ENCODE measurements around the gene RFPL3. TPM values are rescaled to one million over a fixed set of nuclear protein-coding genes. Genes with fewer than 3 reads are reported as not detected.
"Not testable (repeated sequence)": the region's sequence is repeated elsewhere in the genome, so short reads cannot be mapped to it uniquely, and the experiment has no call there.

Gene RFPL3
- total RNA-seq, 1 experiment from 2014 or later = not detected

GRCh38 chr22:32348031-32348611 is 9.5 kb upstream of the RFPL3 start:
- Histone ChIP-seq H3K36me3 (ENCODE audit: control insufficient read depth, insufficient read depth, low read length) (no peaks in the 10 kb centered on the region), H3K4me3 (ENCODE audit: low read depth in 2 of 2, low read length in 2 of 2) (no peak overlapping the region), H3K27ac (ENCODE audit: low read length) (no peak overlapping the region), H3K9me3 (ENCODE audit: control insufficient read depth, insufficient read depth, low read depth, low read length) (no peaks in the 10 kb centered on the region), H3K4me1 (ENCODE audit: control insufficient read depth, insufficient read depth, low read length) (no peaks in the 10 kb centered on the region), H3K27me3 (ENCODE audit: control insufficient read depth, insufficient read depth, low read length) (no peaks in the 10 kb centered on the region)
- TF ChIP-seq TCF7L2 (IDR thresholded peaks at IDR 0.05; ENCODE audit: low read depth, low read length) (no peak), SIN3A (IDR thresholded peaks at IDR 0.05; ENCODE audit: borderline replicate concordance, insufficient read depth, low read depth, low read length) (no peak), POLR2AphosphoS5 (IDR thresholded peaks at IDR 0.05; ENCODE audit: low read depth, low read length) (no peak), REST (IDR thresholded peaks at IDR 0.05; ENCODE audit: insufficient read depth in 1 of 2, low read depth in 2 of 2, low read length in 1 of 2) (no peak)
- TF ChIP-seq, protein P1, sequence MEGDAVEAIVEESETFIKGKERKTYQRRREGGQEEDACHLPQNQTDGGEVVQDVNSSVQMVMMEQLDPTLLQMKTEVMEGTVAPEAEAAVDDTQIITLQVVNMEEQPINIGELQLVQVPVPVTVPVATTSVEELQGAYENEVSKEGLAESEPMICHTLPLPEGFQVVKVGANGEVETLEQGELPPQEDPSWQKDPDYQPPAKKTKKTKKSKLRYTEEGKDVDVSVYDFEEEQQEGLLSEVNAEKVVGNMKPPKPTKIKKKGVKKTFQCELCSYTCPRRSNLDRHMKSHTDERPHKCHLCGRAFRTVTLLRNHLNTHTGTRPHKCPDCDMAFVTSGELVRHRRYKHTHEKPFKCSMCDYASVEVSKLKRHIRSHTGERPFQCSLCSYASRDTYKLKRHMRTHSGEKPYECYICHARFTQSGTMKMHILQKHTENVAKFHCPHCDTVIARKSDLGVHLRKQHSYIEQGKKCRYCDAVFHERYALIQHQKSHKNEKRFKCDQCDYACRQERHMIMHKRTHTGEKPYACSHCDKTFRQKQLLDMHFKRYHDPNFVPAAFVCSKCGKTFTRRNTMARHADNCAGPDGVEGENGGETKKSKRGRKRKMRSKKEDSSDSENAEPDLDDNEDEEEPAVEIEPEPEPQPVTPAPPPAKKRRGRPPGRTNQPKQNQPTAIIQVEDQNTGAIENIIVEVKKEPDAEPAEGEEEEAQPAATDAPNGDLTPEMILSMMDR (IDR thresholded peaks at IDR 0.05) = no peak
- BruUV-seq (replicated peaks) = no TSS peak
- ChIA-PET POLR2A (no interaction called here), CTCF (no interaction called here)
- ATAC-seq (no peak), DNase-seq (ENCODE audit: low read depth, low spot score) (no peak)
- intact Hi-C loops (cut with micrococcal nuclease; ENCODE audit: unreplicated experiment) = no loop called here
- in situ Hi-C loops (cut with HindIII; ENCODE audit: low pct_unique_long_range_greater_than_20kb, low sequenced_read_pairs) = no loop called here

- H3K4me1 ChIP-seq (ENCODE audit: control insufficient read depth, insufficient read depth, low read length); H3K36me3 ChIP-seq (ENCODE audit: control insufficient read depth, insufficient read depth, low read length); in situ Hi-C loops (cut with HindIII; ENCODE audit: low pct_unique_long_range_greater_than_20kb, low sequenced_read_pairs); DNase-seq (ENCODE audit: low read depth, low spot score); intact Hi-C loops (cut with micrococcal nuclease; ENCODE audit: unreplicated experiment); CTCF ChIA-PET; H3K27me3 ChIP-seq (ENCODE audit: control insufficient read depth, insufficient read depth, low read length); ATAC-seq; POLR2A ChIA-PET; BruUV-seq (replicated peaks); H3K4me3 ChIP-seq (ENCODE audit: low read depth in 2 of 2, low read length in 2 of 2); H3K27ac ChIP-seq (ENCODE audit: low read length); H3K9me3 ChIP-seq (ENCODE audit: control insufficient read depth, insufficient read depth, low read depth, low read length): not testable (repeated sequence)
Observed at GRCh38 chr22:32351875-32352274, 5.8 kb upstream of the RFPL3 start.

DNA sequence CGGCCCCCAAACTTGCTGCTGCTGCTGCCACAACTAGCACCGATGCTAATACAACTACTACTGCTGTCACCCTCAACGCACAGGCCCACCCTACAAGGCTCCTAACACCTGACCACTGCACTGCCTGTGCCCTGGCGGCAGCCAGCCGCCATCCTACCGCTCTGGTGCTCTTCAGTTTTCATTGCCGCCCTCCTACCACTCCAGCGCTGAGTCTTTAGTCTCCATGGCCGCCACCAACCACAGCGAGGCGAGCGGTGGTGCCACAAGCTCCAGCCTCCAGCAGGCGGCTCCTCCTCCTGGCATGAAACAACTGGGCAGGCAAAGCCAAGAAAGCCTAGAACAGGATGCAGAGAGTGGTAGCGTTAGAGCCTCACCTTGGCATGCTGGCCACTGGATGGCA is 5.0 kb upstream of the RFPL3 start:
- in situ Hi-C loops (cut with HindIII; ENCODE audit: low pct_unique_long_range_greater_than_20kb, low sequenced_read_pairs) = no loop called here
- no peak for TF ChIP-seq TCF7L2 (IDR thresholded peaks at IDR 0.05; ENCODE audit: low read depth, low read length)
- TF ChIP-seq, protein P1 (IDR thresholded peaks at IDR 0.05) = no peak
- no peak for TF ChIP-seq REST (IDR thresholded peaks at IDR 0.05; ENCODE audit: insufficient read depth in 1 of 2, low read depth in 2 of 2, low read length in 1 of 2)
- no peak for TF ChIP-seq SIN3A (IDR thresholded peaks at IDR 0.05; ENCODE audit: borderline replicate concordance, insufficient read depth, low read depth, low read length)
- TF ChIP-seq POLR2AphosphoS5 (IDR thresholded peaks at IDR 0.05; ENCODE audit: low read depth, low read length) = no peak
- ChIA-PET CTCF (no interaction called here), POLR2A (no interaction called here)
- ATAC-seq (no peak), DNase-seq (ENCODE audit: low read depth, low spot score) (no peak)
- Histone ChIP-seq H3K36me3 (ENCODE audit: control insufficient read depth, insufficient read depth, low read length) (no peaks in the 10 kb centered on the region), H3K27me3 (ENCODE audit: control insufficient read depth, insufficient read depth, low read length) (no peaks in the 10 kb centered on the region), H3K4me3 (ENCODE audit: low read depth in 2 of 2, low read length in 2 of 2) (no peak overlapping the region), H3K4me1 (ENCODE audit: control insufficient read depth, insufficient read depth, low read length) (no peaks in the 10 kb centered on the region), H3K27ac (ENCODE audit: low read length) (no peak overlapping the region), H3K9me3 (ENCODE audit: control insufficient read depth, insufficient read depth, low read depth, low read length) (no peaks in the 10 kb centered on the region)
- intact Hi-C loops (cut with micrococcal nuclease; ENCODE audit: unreplicated experiment) = no loop called here
- no TSS peak for BruUV-seq (replicated peaks)
